ENCODE data around the gene PARP8.

GRCh38 chr5:50867140-50867539 is 200.7 kb downstream of the PARP8 start:
- TF ChIP-seq CTCF (IDR thresholded peaks at IDR 0.05) (no peak), POLR2A (IDR thresholded peaks at IDR 0.05) (no peak)

All from Peyer's patch (tissue), 4 donors.